GM18499 (cell line): ENCODE results near the gene RDX.

Experiments
- ATAC-seq: cut with Tn5 transposase; IDR thresholded peaks from one replicate; pipeline ENCODE4 v1.9.1; 2021; ENCODE audit warnings: moderate number of reproducible peaks; ENCODE audit not compliant: insufficient read depth, unreplicated experiment

The RDX gene

DNA sequence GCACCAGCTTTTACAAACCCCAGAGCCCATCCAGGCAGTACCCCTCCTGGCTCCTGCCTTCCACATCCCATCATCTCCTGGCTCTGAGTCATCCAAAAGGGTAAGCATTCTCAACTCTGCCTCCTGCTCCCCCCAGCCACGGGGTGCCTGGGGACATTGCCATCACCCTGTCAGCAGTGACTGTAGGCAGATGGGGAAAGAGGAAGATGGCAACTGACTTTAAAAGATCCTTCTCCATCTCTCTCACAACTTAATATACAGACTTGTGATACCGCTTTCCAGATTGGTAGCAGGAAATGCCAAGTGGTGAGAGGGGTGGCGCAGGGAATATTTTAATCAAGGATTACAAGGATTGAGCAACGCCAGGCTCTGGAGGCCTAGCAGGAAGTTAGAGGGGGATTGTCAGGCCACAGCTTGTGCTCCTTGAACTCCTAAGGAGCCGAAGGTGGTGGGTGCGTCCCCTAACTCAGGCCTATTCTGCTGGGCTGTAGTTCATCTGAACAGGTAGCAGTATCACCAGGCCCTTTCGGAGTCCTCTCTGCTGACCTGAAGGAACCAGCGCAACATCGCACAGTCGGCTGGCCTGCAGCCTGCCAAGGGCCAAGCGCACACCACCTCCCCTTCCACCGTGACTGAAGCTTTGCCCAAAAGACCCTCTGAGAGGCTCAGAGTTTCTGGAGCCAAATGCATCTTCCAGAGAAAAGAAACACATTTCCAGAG is 119.9 kb downstream of the RDX start:
- ATAC-seq: no peak

- ATAC-seq: no peak
Observed at GRCh38 chr11:110174645-110175310, 121.6 kb downstream of the RDX start.

- ATAC-seq: no peak
Observed at GRCh38 chr11:110173811-110174644, 122.4 kb downstream of the RDX start.

DNA sequence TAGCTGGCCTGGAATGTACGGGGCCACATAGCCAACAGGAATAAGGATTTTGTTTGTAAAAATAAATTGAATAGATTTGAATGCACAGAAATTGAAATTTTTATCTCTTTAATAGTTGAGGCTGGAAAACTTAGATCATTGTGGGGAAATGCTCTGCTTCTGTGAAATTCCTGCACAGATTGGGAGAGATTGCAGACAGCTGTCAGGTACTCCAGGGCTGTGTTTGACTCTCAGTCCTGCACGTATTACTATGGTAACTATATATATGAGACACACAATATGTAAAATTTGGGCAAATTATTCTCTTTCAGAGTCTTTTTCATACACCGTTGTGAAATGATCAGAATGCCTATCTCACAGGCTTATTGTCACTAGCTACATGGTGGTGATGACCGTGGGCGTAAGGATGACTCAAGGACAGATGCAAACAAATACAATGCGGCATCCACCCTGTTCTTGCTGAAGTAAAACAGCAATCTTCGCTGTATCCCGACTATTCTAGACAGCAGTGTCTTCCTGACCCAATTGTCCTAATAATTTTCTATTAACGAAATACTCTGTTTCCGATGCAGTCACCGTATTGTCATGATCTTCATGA is 123.8 kb downstream of the RDX start:
- ATAC-seq: no peak

DNA sequence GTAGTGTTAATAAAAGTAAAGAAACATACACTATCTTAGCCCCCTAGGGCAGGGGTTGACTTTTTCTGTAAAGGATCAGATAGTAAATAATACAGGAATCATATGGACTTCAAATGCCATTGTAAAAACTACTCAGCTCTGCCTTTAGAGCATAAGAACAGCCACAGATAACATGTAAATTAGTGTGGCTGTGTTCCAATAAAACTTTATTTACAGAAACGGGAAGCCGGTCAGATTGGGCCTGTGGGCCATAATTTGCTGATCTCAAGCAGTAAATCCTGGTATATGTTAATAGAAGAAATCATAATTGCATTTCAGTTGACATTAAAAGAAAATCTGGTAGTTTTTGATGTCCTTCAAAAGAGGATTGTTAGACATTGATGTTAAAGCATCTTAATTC is 126.7 kb downstream of the RDX start:
- no peak for ATAC-seq

DNA sequence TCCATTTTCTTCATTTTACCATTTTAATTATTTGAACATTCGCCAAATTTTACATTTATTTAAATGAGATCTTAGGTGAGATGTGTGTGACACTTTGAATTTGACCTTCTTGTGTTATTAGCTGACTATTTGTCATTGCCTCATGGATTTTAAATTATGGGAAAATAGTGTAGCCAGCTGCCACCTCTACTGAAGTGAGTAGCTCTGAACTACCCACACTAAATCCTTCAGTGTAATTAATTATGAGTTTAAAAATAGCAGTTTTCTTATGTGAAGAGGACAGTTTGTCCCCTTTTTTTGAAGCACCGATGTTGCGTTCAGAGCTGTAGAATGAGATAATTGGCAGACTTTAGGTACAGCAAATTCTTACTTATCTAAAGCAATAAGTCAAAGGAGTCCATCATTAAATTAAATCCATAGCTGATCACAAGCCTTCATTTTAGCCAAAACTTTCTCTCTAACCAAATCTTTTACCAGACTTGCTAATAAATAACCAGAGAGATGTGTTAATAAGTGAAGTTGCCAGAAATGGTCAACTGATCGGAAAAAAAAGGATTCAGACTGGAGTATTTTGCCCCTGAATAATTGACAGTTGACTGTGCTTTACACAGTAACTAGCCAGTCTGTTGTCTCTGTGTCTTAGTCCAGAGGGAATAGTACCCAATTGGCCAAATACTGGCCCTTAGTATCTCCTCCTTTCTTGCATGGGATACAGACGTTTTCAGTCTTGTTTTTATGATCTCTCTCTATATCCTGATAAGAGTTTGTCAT is 128.2 kb downstream of the RDX start:
- no peak for ATAC-seq

DNA sequence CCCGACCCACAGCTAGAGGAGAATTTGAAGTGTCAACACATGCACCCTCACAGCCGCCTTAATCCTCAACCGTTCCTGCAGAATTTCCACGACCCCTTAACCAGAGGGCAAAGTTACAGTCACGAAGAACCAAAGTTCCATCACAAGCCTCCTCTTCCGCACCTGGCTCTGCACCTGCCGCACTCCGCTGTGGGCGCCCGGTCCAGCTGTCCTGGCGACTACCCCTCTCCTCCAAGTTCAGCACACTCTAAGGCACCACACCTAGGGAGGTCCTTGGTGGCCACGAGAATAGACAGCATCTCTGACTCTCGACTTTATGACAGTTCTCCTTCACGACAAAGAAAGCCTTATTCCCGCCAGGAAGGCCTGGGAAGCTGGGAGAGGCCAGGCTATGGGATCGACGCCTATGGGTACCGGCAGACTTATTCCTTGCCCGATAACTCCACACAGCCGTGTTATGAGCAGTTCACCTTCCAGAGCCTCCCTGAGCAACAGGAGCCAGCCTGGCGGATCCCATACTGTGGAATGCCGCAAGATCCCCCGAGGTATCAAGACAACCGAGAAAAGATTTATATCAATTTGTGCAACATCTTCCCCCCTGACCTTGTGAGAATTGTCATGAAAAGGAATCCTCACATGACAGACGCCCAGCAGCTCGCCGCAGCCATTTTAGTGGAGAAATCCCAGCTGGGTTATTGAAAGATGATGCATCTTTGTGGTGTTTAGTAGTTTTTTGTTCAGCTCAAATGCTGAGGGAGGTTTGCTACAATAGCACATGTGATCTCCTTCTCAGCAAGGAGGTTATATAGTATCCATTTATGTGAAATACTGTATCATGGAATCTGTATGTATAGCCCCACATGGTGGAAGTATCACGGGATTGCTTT is 131.1 kb downstream of the RDX start:
- no peak for ATAC-seq

DNA sequence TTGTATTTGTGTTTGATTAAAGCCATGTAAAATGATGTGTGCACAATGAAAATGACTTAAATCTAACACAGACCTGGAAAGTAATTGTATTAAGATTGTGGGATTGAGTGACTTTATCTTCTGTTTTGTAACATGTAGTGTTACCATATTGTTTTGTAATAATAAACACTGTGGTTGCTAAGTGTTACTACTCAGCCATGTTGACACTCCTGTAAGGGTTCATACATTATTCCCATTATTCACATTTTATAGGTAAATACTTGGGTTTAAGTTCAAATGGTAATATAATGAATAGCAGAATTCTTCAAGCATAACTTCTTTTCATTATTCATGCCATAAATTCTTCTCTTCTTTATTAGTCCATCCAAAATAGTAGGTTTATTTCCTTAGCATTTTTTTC is 134.2 kb downstream of the RDX start:
- ATAC-seq: no peak

- no peak for ATAC-seq
Observed at GRCh38 chr11:110161061-110161460, 135.4 kb downstream of the RDX start.

GRCh38 chr11:110160437-110160836 is 136.0 kb downstream of the RDX start:
- no peak for ATAC-seq

DNA sequence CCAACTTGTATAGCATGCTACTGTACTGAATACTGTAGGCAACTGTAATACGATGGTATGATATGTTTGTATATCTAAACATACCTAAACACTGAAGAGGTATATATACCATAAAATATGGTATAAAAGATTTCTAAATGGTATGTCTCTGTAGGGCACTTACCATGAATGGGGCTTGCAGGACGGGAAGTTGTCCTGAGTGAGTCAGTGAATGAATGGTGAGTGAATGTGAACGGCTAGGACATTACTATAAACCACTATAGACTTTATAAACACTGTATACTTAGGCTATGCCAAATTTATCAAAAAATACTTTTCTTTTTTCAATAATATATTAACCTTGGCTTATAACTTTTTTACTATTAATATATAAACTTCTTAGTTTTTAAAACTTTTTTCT is 136.4 kb downstream of the RDX start:
- ATAC-seq: no peak

DNA sequence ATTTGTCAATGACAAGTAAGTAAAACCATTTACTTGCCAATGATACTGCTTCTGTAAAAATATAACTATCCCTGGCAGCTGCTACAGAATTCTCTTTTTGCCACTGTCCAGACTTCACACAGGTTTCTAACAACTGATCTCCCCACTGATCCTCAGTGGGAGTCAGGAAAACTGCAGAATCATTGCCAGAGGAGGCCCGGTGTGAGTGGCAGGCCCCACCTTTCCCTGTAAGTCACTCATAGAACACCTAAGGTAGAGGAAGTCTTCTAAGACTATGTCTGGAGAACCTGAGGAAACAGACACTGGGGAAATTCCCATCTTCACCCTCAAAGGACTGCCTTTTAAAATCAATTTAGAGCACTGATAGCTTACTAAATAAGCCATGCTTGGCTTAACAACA is 136.9 kb downstream of the RDX start:
- ATAC-seq: no peak

DNA sequence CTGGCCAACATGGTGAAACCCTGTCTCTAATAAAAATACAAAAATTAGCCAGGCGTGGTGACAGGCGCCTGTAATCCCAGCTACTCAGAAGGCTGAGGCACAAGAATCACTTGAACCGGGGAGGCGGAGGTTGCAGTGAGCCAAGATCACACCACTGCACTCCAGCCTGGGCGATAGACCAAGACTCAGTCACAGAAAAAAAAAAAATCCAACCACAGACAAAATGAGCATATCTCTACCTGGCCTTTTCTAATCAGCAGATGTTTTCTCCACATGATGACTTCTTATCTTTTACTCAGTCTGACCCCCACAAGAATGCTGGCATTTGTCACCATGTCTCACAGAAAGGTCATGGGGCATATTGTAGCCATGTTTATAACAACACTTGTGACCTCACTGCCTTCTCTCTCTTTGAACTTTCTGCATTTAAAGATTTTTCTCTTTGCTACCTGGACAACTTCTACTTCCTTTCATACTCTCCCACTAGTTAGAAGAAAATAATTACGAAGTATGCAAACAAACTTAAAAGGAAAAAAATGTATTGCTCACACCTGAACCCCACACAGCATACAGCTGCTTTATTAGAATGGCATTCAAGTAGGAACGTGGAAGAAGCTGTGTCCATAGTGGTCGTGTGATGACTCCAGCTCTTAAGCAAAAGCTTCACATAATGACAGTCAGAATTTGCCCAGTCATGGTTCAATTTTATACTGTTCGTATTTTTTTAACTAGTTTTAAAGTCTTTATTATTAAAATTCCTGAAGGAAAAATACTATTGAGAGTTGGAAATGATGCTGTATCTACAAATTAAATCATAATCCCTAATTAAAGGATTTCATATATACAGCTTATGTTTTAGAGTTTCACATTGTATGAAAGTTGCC is 137.9 kb downstream of the RDX start:
- ATAC-seq: no peak

- no peak for ATAC-seq
Observed at GRCh38 chr11:110156503-110156902, 139.9 kb downstream of the RDX start.

GRCh38 chr11:110153474-110153873 is 142.9 kb downstream of the RDX start:
- no peak for ATAC-seq

DNA sequence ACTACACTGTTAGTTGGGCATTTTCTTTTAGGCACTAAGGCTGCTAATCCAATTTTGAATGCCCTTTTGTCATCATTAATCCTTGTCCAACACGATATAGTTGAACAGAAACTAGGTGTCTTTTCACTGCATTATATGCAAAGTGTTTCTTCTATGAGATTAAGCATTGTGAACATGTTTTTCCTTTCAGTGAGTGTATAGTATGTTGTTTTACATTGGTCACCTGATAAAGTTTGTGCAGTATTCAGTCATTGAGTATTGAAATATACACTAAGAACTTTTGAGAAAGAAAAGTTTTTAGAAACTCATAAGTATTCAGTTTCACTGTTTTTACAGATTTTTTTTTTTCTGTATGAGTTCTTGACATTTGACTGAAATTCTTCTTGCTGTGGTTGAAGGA is 144.2 kb downstream of the RDX start:
- ATAC-seq: no peak

- no peak for ATAC-seq
Observed at GRCh38 chr11:110148775-110149744, 147.4 kb downstream of the RDX start.
